ENCODE measurements around the gene CDHR1.

- TF ChIP-seq CTCF (IDR thresholded peaks at IDR 0.05) (no peak), POLR2A (IDR thresholded peaks at IDR 0.05) (no peak)
These were observed 20.8 kb upstream of the CDHR1 start, which contains the start of gene GPR15LG for GRCh38 chr10:84173501-84173929.

Data from breast epithelium (tissue), 3 donors.